Gastrocnemius medialis (tissue), 4 donors: Measurements from ENCODE around the gene CPED1.

ENCODE experiments used
- CTCF ChIP-seq, 5 experiments: fragments of 450-650 bp in 3 of 5; fragments of 200-600 bp in 2 of 5; sonication (generic) in 2 of 5; IDR thresholded peaks in 4 of 5; conservative IDR thresholded peaks in 1 of 5; 1 replicate in 4 of 5; 2 replicates in 1 of 5; pipeline ENCODE4 v1.5.1; 2016 to 2019; ENCODE audit warnings: antibody characterized with exemption in 5 of 5, mild to moderate bottlenecking in 3 of 5, moderate library complexity in 3 of 5
- POLR2A ChIP-seq, 2 donors: fragments of 450-650 bp; IDR thresholded peaks; one replicate each; pipeline ENCODE4 v1.6.1; 2017; ENCODE audit warnings: antibody characterized with exemption in 2 of 2, mild to moderate bottlenecking in 2 of 2, moderate library complexity in 2 of 2

GRCh38 chr7:121219026-121219425 is 230.5 kb downstream of the CPED1 start:
- TF ChIP-seq POLR2A (IDR thresholded peaks at IDR 0.05) (no peak), CTCF (IDR thresholded peaks at IDR 0.05 in 4 of 5, conservative IDR thresholded peaks at IDR 0.05 in 1 of 5) (no peak)
